Testis (tissue), 2 donors: ENCODE results near the gene DPP10.

ENCODE experiments used
- POLR2A ChIP-seq: fragments of 450-650 bp; IDR thresholded peaks from one replicate; pipeline ENCODE4 v1.6.1; 2017; ENCODE audit warnings: antibody characterized with exemption, mild to moderate bottlenecking, moderate library complexity
- TF ChIP-seq, protein P1 (sequence below), 3 experiments: fragments of 450-650 bp in 2 of 3; fragments of 200-600 bp in 1 of 3; sonication (generic) in 1 of 3; IDR thresholded peaks; one replicate each; pipeline ENCODE4 v1.5.1; 2016 to 2019; ENCODE audit warnings: antibody characterized with exemption in 3 of 3, mild to moderate bottlenecking in 2 of 3, moderate library complexity in 1 of 3

DNA sequence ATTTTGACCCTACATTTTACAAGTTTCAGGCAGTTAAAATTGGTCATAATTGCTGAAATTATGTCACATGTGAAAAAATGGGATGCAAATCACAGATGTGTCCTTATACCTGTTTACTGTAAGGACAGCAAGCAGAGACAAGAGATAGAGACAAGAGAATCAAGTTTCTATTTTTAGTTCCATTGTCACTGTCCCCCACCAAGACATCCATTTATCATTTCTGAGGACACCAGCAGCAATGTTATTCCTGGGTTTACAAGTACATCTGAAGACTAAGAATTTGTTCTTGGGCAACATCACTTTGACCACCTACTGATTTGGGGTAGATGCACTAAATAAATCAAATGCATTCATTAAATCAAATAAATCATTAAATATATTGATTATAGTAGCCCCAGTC lies 1111.7 kb downstream of the DPP10 start:
- TF ChIP-seq, protein P1, sequence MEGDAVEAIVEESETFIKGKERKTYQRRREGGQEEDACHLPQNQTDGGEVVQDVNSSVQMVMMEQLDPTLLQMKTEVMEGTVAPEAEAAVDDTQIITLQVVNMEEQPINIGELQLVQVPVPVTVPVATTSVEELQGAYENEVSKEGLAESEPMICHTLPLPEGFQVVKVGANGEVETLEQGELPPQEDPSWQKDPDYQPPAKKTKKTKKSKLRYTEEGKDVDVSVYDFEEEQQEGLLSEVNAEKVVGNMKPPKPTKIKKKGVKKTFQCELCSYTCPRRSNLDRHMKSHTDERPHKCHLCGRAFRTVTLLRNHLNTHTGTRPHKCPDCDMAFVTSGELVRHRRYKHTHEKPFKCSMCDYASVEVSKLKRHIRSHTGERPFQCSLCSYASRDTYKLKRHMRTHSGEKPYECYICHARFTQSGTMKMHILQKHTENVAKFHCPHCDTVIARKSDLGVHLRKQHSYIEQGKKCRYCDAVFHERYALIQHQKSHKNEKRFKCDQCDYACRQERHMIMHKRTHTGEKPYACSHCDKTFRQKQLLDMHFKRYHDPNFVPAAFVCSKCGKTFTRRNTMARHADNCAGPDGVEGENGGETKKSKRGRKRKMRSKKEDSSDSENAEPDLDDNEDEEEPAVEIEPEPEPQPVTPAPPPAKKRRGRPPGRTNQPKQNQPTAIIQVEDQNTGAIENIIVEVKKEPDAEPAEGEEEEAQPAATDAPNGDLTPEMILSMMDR (IDR thresholded peaks at IDR 0.05), result no peak
- TF ChIP-seq POLR2A, result no peak
